ENCODE results near the gene SGCA.

- TF ChIP-seq EP300 (IDR thresholded peaks at IDR 0.05; ENCODE audit: borderline replicate concordance) (no peak), CEBPB (IDR thresholded peaks at IDR 0.05) (no peak)
Observed at GRCh38 chr17:50188531-50188920, 22.7 kb downstream of the SGCA start.
